Measurements from ENCODE around the gene PPP1R3A. TPM values are rescaled to one million over a fixed set of nuclear protein-coding genes. Genes with fewer than 3 reads are reported as not detected.

PPP1R3A gene
- total RNA-seq, 1 experiment from 2014 or later, result not detected

DNA sequence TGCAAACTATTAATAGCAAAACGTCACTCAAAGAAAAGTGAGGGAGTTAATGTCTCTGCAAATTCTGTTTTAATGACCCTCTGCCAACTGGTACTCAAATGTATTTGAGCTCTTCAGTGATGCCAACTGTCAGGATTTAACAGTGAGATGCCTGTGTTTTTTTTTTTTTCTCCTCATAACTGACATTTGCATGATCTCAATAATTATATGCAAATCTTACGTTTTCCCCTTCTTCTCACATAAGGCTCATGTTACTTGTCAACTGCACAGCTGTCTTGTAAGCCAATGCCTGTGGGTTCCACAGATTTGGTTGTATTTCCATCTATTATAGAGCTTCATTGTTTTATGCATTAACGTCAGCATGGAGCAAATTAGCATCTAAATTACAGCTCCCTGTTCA lies 38.2 kb downstream of the PPP1R3A start:
- no peaks in the 10 kb centered on the region for H3K9me3 ChIP-seq (ENCODE audit: insufficient read depth, low read depth)
- H3K27ac ChIP-seq, result no peak overlapping the region
- POLR2A ChIA-PET (ENCODE audit: unreplicated experiment), result no interaction called here
- no peak overlapping the region for H3K4me3 ChIP-seq
- H3K4me2 ChIP-seq, result no peak overlapping the region
- CTCF ChIA-PET, result no interaction called here
- H4K20me1 ChIP-seq (ENCODE audit: insufficient read depth), result no peaks in the 10 kb centered on the region
- no TSS peak for BruUV-seq (replicated peaks)
- no peak overlapping the region for H2AFZ ChIP-seq
- H3K27me3 ChIP-seq (ENCODE audit: insufficient read depth, low read depth), result no peaks in the 10 kb centered on the region
- no peak for TF ChIP-seq EZH2 (IDR thresholded peaks at IDR 0.05; ENCODE audit: low read depth)
- TF ChIP-seq, protein P1, sequence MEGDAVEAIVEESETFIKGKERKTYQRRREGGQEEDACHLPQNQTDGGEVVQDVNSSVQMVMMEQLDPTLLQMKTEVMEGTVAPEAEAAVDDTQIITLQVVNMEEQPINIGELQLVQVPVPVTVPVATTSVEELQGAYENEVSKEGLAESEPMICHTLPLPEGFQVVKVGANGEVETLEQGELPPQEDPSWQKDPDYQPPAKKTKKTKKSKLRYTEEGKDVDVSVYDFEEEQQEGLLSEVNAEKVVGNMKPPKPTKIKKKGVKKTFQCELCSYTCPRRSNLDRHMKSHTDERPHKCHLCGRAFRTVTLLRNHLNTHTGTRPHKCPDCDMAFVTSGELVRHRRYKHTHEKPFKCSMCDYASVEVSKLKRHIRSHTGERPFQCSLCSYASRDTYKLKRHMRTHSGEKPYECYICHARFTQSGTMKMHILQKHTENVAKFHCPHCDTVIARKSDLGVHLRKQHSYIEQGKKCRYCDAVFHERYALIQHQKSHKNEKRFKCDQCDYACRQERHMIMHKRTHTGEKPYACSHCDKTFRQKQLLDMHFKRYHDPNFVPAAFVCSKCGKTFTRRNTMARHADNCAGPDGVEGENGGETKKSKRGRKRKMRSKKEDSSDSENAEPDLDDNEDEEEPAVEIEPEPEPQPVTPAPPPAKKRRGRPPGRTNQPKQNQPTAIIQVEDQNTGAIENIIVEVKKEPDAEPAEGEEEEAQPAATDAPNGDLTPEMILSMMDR (conservative IDR thresholded peaks at IDR 0.05), result no peak
- DNase-seq, result no peak
- intact Hi-C loops (cut with micrococcal nuclease; ENCODE audit: unreplicated experiment), result no loop called here
- H3F3A ChIP-seq (ENCODE audit: insufficient read depth, low read depth), result no peaks in the 10 kb centered on the region
- H3K9me2 ChIP-seq (ENCODE audit: insufficient read depth), result no peaks in the 10 kb centered on the region; the same call in 1 of the 2 replicates
- H3K4me1 ChIP-seq (replicated peaks; ENCODE audit: insufficient read depth), result no peaks in the 10 kb centered on the region
- H3K36me3 ChIP-seq (ENCODE audit: low read depth), result no peaks in the 10 kb centered on the region
- H3K79me2 ChIP-seq (ENCODE audit: low read depth), result no peaks in the 10 kb centered on the region

DNA sequence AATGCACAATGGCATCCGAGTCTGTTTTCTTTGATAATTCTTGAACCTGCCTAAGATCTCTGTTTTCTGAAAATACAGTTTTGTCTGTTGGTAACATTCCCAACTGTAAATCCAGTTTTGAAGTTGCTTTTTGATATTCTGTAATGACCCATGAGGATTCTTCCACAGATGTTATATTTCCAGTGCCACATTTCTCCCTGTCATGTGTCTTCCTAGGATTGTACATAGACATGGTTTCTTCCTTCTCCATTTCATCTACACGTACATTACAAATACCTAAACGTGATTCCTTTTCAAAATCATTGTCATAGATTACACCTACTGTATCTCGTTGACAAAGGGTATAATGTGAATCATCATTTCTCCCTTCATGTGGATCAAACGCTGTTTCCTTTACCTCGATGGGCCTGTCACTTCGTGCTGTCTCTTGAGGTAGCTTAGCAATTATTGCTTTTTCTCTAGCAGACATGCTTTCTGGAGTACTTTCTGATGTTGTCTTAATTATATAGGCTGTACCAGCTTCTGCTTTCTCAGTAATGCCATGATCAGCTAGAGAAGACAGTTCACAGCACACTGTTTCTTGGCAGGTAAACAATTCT lies 40.3 kb downstream of the PPP1R3A start:
- H3K9me3 ChIP-seq (ENCODE audit: insufficient read depth, low read depth), result no peaks in the 10 kb centered on the region
- no peak overlapping the region for H3K4me3 ChIP-seq
- no peak for DNase-seq
- no peaks in the 10 kb centered on the region for H3K27me3 ChIP-seq (ENCODE audit: insufficient read depth, low read depth)
- H3K36me3 ChIP-seq (ENCODE audit: low read depth), result no peaks in the 10 kb centered on the region
- no peaks in the 10 kb centered on the region for H3K9me2 ChIP-seq (ENCODE audit: insufficient read depth)
- intact Hi-C loops (cut with micrococcal nuclease; ENCODE audit: unreplicated experiment), result no loop called here
- POLR2A ChIA-PET (ENCODE audit: unreplicated experiment), result no interaction called here
- CTCF ChIA-PET, result no interaction called here
- no peak overlapping the region for H3K4me2 ChIP-seq
- no peaks in the 10 kb centered on the region for H4K20me1 ChIP-seq (ENCODE audit: insufficient read depth)
- no peaks in the 10 kb centered on the region for H3F3A ChIP-seq (ENCODE audit: insufficient read depth, low read depth)
- no peak overlapping the region for H3K27ac ChIP-seq
- no peaks in the 10 kb centered on the region for H3K79me2 ChIP-seq (ENCODE audit: low read depth)
- TF ChIP-seq EZH2 (IDR thresholded peaks at IDR 0.05; ENCODE audit: low read depth), result no peak
- TF ChIP-seq, protein P1 (conservative IDR thresholded peaks at IDR 0.05), result no peak
- no peaks in the 10 kb centered on the region for H3K4me1 ChIP-seq (replicated peaks; ENCODE audit: insufficient read depth)
- BruUV-seq (replicated peaks), result no TSS peak
- H2AFZ ChIP-seq, result peak overlapping the region; percentile 46; the same call in 1 of the 2 replicates

DNA sequence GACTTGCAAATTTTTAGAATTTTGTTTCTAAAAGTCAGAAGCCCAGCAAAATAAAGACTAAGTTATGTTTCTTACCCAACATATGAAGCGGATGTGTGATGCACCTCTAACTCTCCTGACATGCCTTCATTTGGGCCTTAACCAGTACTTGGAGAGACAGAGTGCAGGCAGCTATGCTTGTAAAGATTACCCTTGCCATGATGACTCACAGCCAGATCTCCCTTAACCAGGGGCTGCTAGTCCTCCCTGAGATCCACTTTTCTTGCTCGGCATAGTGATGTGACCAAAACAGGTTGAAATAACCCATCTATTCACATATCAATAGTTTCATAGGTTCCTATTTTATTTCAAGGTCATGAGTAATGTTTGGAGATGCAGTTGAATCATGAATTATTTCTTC lies 43.6 kb downstream of the PPP1R3A start:
- TF ChIP-seq, protein P1 (conservative IDR thresholded peaks at IDR 0.05), result no peak
- TF ChIP-seq EZH2 (IDR thresholded peaks at IDR 0.05; ENCODE audit: low read depth), result no peak
- Histone ChIP-seq H3K9me2 (ENCODE audit: insufficient read depth) (no peaks in the 10 kb centered on the region), H3K4me3 (no peak overlapping the region), H3F3A (ENCODE audit: insufficient read depth, low read depth) (no peaks in the 10 kb centered on the region), H3K27me3 (ENCODE audit: insufficient read depth, low read depth) (no peaks in the 10 kb centered on the region), H3K27ac (no peak overlapping the region), H3K79me2 (ENCODE audit: low read depth) (no peaks in the 10 kb centered on the region), H3K36me3 (ENCODE audit: low read depth) (no peaks in the 10 kb centered on the region), H4K20me1 (ENCODE audit: insufficient read depth) (no peaks in the 10 kb centered on the region), H2AFZ (no peak overlapping the region), H3K4me2 (no peak overlapping the region), H3K4me1 (replicated peaks; ENCODE audit: insufficient read depth) (no peaks in the 10 kb centered on the region), H3K9me3 (ENCODE audit: insufficient read depth, low read depth) (no peaks in the 10 kb centered on the region)
- DNase-seq, result no peak
- ChIA-PET POLR2A (ENCODE audit: unreplicated experiment) (no interaction called here), CTCF (no interaction called here)
- intact Hi-C loops (cut with micrococcal nuclease; ENCODE audit: unreplicated experiment), result no loop called here
- no TSS peak for BruUV-seq (replicated peaks)

Data from PC-9 (cell line).